H1 (cell line): ENCODE results near the gene PTPRC. TPM values are rescaled to one million over a fixed set of nuclear protein-coding genes. Genes with fewer than 3 reads are reported as not detected.

Experiments used
- CTCF ChIA-PET: fragments of 300-600 bp; sonication (Branson Sonifier 250); formaldehyde crosslinking; loops from one replicate; lab custom pipeline; 2021; ENCODE audit not compliant: partially characterized antibody; lab: Charles Lee
- POLR2A ChIA-PET: fragments of 300-600 bp; sonication (Branson Sonifier 250); formaldehyde crosslinking; loops from one replicate; lab custom pipeline; 2021; ENCODE audit warnings: inconsistent platforms; ENCODE audit not compliant: partially characterized antibody; lab: Charles Lee
- DNase-seq, 2 experiments: peaks; one replicate each; pipeline versions ENCODE4 v3.0.0 to v3.0.0-alpha.2; 2010 to 2022; ENCODE audit warnings: low spot score in 2 of 2, low read depth in 1 of 2, mixed read lengths in 1 of 2
- FAIRE-seq: peaks from 2 replicates; lab custom pipeline; 2011; peaks lifted over from hg19 to GRCh38; lab: Jason Lieb, UNC
- H2AFZ ChIP-seq: 2 replicates; pipeline ENCODE4 v1.8.1; 2012; ENCODE audit warnings: low read length, inconsistent platforms
- H2AK5ac ChIP-seq: 2 replicates; pipeline ENCODE4 v1.6.1; 2013; ENCODE audit warnings: low read depth, low read length
- H2BK120ac ChIP-seq: replicated peaks from 2 replicates; pipeline ENCODE3; 2013; ENCODE audit warnings: low read depth, low read length, inconsistent platforms
- H2BK12ac ChIP-seq: 2 replicates; pipeline ENCODE4 v1.6.1; 2013; ENCODE audit warnings: low read depth, low read length
- H2BK15ac ChIP-seq: 2 replicates; pipeline ENCODE4 v1.6.1; 2013; ENCODE audit warnings: low read length
- H2BK20ac ChIP-seq: 2 replicates; pipeline ENCODE4 v1.6.1; 2013; ENCODE audit warnings: low read length
- H2BK5ac ChIP-seq: 2 replicates; pipeline ENCODE4 v1.6.1; 2013; ENCODE audit warnings: low read depth, low read length
- H3K14ac ChIP-seq: 2 replicates; pipeline ENCODE4 v1.6.1; 2013; ENCODE audit warnings: inconsistent platforms; ENCODE audit not compliant: insufficient read length
- H3K18ac ChIP-seq: 2 replicates; pipeline ENCODE4 v1.6.1; 2013; ENCODE audit warnings: low read length; ENCODE audit errors: extremely low read depth
- H3K23ac ChIP-seq: 2 replicates; pipeline ENCODE4 v1.6.1; 2013; ENCODE audit warnings: inconsistent platforms; ENCODE audit not compliant: insufficient read length
- H3K23me2 ChIP-seq: 2 replicates; pipeline ENCODE4 v1.6.1; 2013; ENCODE audit warnings: low read depth, low read length
- H3K27ac ChIP-seq: 2 replicates; pipeline ENCODE4 v1.6.1; 2011; ENCODE audit warnings: low read depth, low read length, inconsistent platforms
- H3K27me3 ChIP-seq, 4 experiments: replicated peaks in 1 of 4; 1 replicate in 1 of 4; 2 replicates in 3 of 4; pipeline versions ENCODE4 v1.6.1 to v1.8.1; 2011 to 2013; ENCODE audit warnings: low read length in 3 of 4, mild to moderate bottlenecking in 3 of 4, inconsistent platforms in 2 of 4, mixed read lengths in 2 of 4, moderate library complexity in 1 of 4; ENCODE audit not compliant: control insufficient read depth in 3 of 4, insufficient read depth in 3 of 4; ENCODE audit errors: extremely low read depth in 1 of 4
- H3K36me3 ChIP-seq, 4 experiments: 2 replicates each; pipeline versions ENCODE4 v1.6.1 to v1.8.1; 2011 to 2013; ENCODE audit warnings: mild to moderate bottlenecking in 4 of 4, low read length in 3 of 4, moderate library complexity in 2 of 4, control low read depth in 1 of 4, inconsistent platforms in 1 of 4; ENCODE audit not compliant: insufficient read depth in 4 of 4, control insufficient read depth in 2 of 4
- H3K4ac ChIP-seq: replicated peaks from 2 replicates; pipeline ENCODE3; 2013; ENCODE audit warnings: low read length, low read depth, mixed read lengths, inconsistent platforms; ENCODE audit not compliant: insufficient read length
- H3K4me1 ChIP-seq, 4 experiments: replicated peaks in 1 of 4; 1 replicate in 1 of 4; 2 replicates in 3 of 4; pipeline versions ENCODE4 v1.6.1 to v1.8.1; 2011 to 2013; ENCODE audit warnings: low read length in 3 of 4, inconsistent platforms in 2 of 4, mixed read lengths in 1 of 4; ENCODE audit not compliant: insufficient read depth in 4 of 4, control insufficient read depth in 3 of 4
- H3K4me2 ChIP-seq, 2 experiments: 2 replicates each; pipeline versions ENCODE4 v1.6.1 to v1.8.1; 2011 to 2013; ENCODE audit warnings: low read depth in 2 of 2, low read length in 2 of 2, control low read depth in 1 of 2, inconsistent platforms in 1 of 2, mild to moderate bottlenecking in 1 of 2; ENCODE audit not compliant: insufficient read depth in 1 of 2
- H3K4me3 ChIP-seq, 4 experiments: fragments of 200-600, 300-600 bp in 1 of 4; sonication (generic), shearing (Covaris generic), sonication (Bioruptor Twin) in 1 of 4; 2 replicates each; pipeline versions ENCODE4 v1.5.1 to v1.8.1; 2011 to 2016; ENCODE audit warnings: low read length in 4 of 4, low read depth in 3 of 4, control low read depth in 2 of 4, inconsistent platforms in 2 of 4, mild to moderate bottlenecking in 2 of 4, mixed read lengths in 1 of 4, moderate library complexity in 1 of 4; ENCODE audit not compliant: insufficient read depth in 2 of 4; ENCODE audit errors: extremely low read depth in 1 of 4
- H3K56ac ChIP-seq: replicated peaks from 2 replicates; pipeline ENCODE3; 2013; ENCODE audit warnings: low read depth, mild to moderate bottlenecking, mixed read lengths, low read length, inconsistent platforms; ENCODE audit not compliant: insufficient read length
- H3K79me1 ChIP-seq: 2 replicates; pipeline ENCODE4 v1.6.1; 2013; ENCODE audit warnings: low read depth, low read length, control low read depth
- H3K79me2 ChIP-seq, 2 experiments: 2 replicates each; pipeline versions ENCODE4 v1.6.1 to v1.8.1; 2012 to 2013; ENCODE audit warnings: low read length in 2 of 2, mild to moderate bottlenecking in 2 of 2, inconsistent platforms in 1 of 2; ENCODE audit not compliant: insufficient read depth in 2 of 2, control insufficient read depth in 1 of 2
- H3K9ac ChIP-seq, 4 experiments: replicated peaks in 1 of 4; 1 replicate in 1 of 4; 2 replicates in 3 of 4; pipeline versions ENCODE4 v1.6.1 to v1.8.1; 2011 to 2013; ENCODE audit warnings: low read depth in 3 of 4, low read length in 3 of 4, control low read depth in 2 of 4, mild to moderate bottlenecking in 2 of 4, moderate library complexity in 2 of 4, inconsistent platforms in 1 of 4; ENCODE audit errors: extremely low read depth in 1 of 4
- H3K9me3 ChIP-seq, 2 experiments: 2 replicates each; pipeline versions ENCODE4 v1.6.1 to v1.8.1; 2012 to 2013; ENCODE audit warnings: mild to moderate bottlenecking in 2 of 2, moderate library complexity in 2 of 2, control low read depth in 1 of 2, inconsistent platforms in 1 of 2, low read depth in 1 of 2, low read length in 1 of 2, mixed read lengths in 1 of 2; ENCODE audit not compliant: insufficient read depth in 2 of 2
- H4K20me1 ChIP-seq, 2 experiments: replicated peaks in 1 of 2; 2 replicates each; pipeline versions ENCODE3 to v1.8.1; 2011 to 2013; ENCODE audit warnings: inconsistent platforms in 2 of 2, low read length in 2 of 2, mild to moderate bottlenecking in 1 of 2; ENCODE audit not compliant: insufficient read depth in 2 of 2, control insufficient read depth in 1 of 2
- H4K5ac ChIP-seq: 2 replicates; pipeline ENCODE4 v1.6.1; 2013; ENCODE audit warnings: low read length, low read depth, mixed read lengths, inconsistent platforms; ENCODE audit not compliant: insufficient read length
- H4K8ac ChIP-seq: 2 replicates; pipeline ENCODE4 v1.8.0; 2013; ENCODE audit warnings: mild to moderate bottlenecking, moderate library complexity, low read length, inconsistent platforms; ENCODE audit not compliant: insufficient read depth; ENCODE audit errors: extremely low read depth
- H4K91ac ChIP-seq: replicated peaks from 2 replicates; pipeline ENCODE3; 2013; ENCODE audit warnings: low read length, mixed read lengths, inconsistent platforms; ENCODE audit not compliant: insufficient read length
- ATF2 ChIP-seq: IDR thresholded peaks from 2 replicates; pipeline ENCODE4 v1.6.1; 2012; ENCODE audit warnings: low read length, inconsistent platforms
- BACH1 ChIP-seq: IDR thresholded peaks from 2 replicates; pipeline ENCODE4 v1.6.1; 2012; ENCODE audit warnings: low read length, improper control_type of control experiment
- CBX8 ChIP-seq: fragments of 300-800, 300-1000 bp; sonication (generic); IDR thresholded peaks from 2 replicates; pipeline ENCODE4 v1.7.1; 2016; ENCODE audit warnings: low read depth, low read length, borderline replicate concordance
- CREB1 ChIP-seq: IDR thresholded peaks from 2 replicates; pipeline ENCODE4 v1.6.1; 2012; ENCODE audit warnings: inconsistent platforms
- CTBP2 ChIP-seq: IDR thresholded peaks from 2 replicates; pipeline ENCODE4 v1.7.0; 2011; ENCODE audit warnings: borderline replicate concordance, mild to moderate bottlenecking, moderate library complexity, mixed read lengths, low read length; ENCODE audit not compliant: insufficient read depth, insufficient read length
- HDAC2 ChIP-seq, 2 experiments: fragments of 300-600 bp in 1 of 2; sonication (generic) in 1 of 2; IDR thresholded peaks; 2 replicates each; pipeline ENCODE4 v1.6.1; 2011 to 2012; ENCODE audit warnings: low read depth in 2 of 2, low read length in 2 of 2, mild to moderate bottlenecking in 2 of 2, moderate library complexity in 2 of 2, borderline replicate concordance in 1 of 2, inconsistent platforms in 1 of 2
- KDM4A ChIP-seq: IDR thresholded peaks from one replicate; pipeline ENCODE4 v1.7.1; 2012; ENCODE audit warnings: low read depth, mild to moderate bottlenecking, moderate library complexity, low read length, inconsistent platforms; ENCODE audit not compliant: severe bottlenecking
- POLR2AphosphoS5 ChIP-seq: IDR thresholded peaks from 2 replicates; pipeline ENCODE4 v1.6.1; 2011; ENCODE audit warnings: low read depth, low read length
- SIN3A ChIP-seq, 2 experiments: IDR thresholded peaks in 1 of 2; conservative IDR thresholded peaks in 1 of 2; 2 replicates each; pipeline ENCODE4 v1.6.1; 2011 to 2012; ENCODE audit warnings: low read length in 2 of 2, improper control_type of control experiment in 1 of 2, low read depth in 1 of 2, mild to moderate bottlenecking in 1 of 2
- SIRT6 ChIP-seq: IDR thresholded peaks from one replicate; pipeline ENCODE4 v1.7.1; 2012; ENCODE audit warnings: low read length, inconsistent platforms
- SP4 ChIP-seq: IDR thresholded peaks from 2 replicates; pipeline ENCODE4 v1.6.1; 2012; ENCODE audit warnings: low read length, inconsistent platforms
- TAF1 ChIP-seq: IDR thresholded peaks from 2 replicates; pipeline ENCODE4 v1.6.1; 2011; ENCODE audit warnings: mild to moderate bottlenecking, low read depth, low read length
- polyA plus RNA-seq, 7 experiments: library from polyadenylated mRNA; depleted of rRNA in 3 of 7; stranded (reverse) in 5 of 7; unstranded in 2 of 7; fragments of >200 nt in 5 of 7; fragments of 200-250 nt in 2 of 7; gene quantifications; 1 replicate in 5 of 7; 2 replicates in 1 of 7; 4 replicates in 1 of 7; pipeline versions ENCODE4 v1.2.1 to v1.2.3, GENCODE V29; 2011 to 2013; ENCODE audit warnings: missing spikeins in 2 of 7, mixed read lengths in 2 of 7
- total RNA-seq: library from RNA; stranded (reverse); fragmentation: NEBNext Ultra II Directional; extraction: Animal tissue kit (Norgen Biotek cat#: 25700); gene quantifications from 2 replicates; pipeline ENCODE4 v1.2.1, GENCODE V29; 2021
- TF ChIP-seq, protein P1 (sequence below): IDR thresholded peaks from 2 replicates; pipeline ENCODE4 v1.6.1; 2011; ENCODE audit warnings: low read depth, mild to moderate bottlenecking, low read length; ENCODE audit not compliant: insufficient read depth

The PTPRC gene
- total and polyA plus RNA-seq, 2 of the 8 experiments (the other 6 are each of a cell fraction or from before 2014, with no cell fraction given), result 0.05 TPM; not detected in 1

DNA sequence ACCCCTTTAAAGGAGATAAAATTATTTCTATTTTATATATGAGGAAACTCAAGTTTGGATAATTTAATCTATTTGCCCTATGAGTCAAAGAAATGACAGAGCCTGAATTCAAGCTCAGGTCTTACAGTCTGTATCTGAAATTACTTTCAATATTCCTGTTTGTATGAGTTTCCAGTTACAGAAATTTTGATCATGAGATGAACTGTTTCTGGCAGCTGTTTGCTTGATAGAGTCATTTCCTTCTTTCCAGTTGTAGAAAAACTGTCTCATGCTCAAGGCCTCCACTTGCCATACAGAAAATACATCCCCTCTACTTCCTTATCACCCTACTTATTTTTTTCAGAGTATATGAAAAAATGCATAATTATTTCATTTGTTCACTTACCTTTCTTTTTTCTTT is 87.6 kb downstream of the PTPRC start:
- Histone ChIP-seq H2BK120ac (no peak overlapping the region), H2BK12ac (no peak overlapping the region), H2BK5ac (no peak overlapping the region), H3K27ac (no peak overlapping the region), H3K23ac (no peak overlapping the region), H3K4me1 (peaks cover 0 to 3% (median 0%) of the 10 kb centered on the region in 4 experiments; a peak in 1 of 7 replicates), H2BK15ac (no peak overlapping the region), H3K9me3 (no peaks in the 10 kb centered on the region), H4K20me1 (no peaks in the 10 kb centered on the region), H3K36me3 (no peaks in the 10 kb centered on the region), H3K4me3 (no peak overlapping the region), H2BK20ac (no peak overlapping the region), H3K79me1 (no peaks in the 10 kb centered on the region), H3K9ac (no peak overlapping the region), H2AFZ (no peak overlapping the region), H4K8ac (no peak overlapping the region), H3K4ac (no peak overlapping the region), H3K4me2 (no peak overlapping the region), H3K14ac (no peak overlapping the region), H3K79me2 (no peaks in the 10 kb centered on the region), H3K56ac (no peak overlapping the region), H4K91ac (no peak overlapping the region), H3K18ac (no peak overlapping the region), H3K23me2 (no peaks in the 10 kb centered on the region), H2AK5ac (no peak overlapping the region), H3K27me3 (no peaks in the 10 kb centered on the region), H4K5ac (no peak overlapping the region)
- CTCF ChIA-PET, result no interaction called here
- FAIRE-seq (no peak), DNase-seq (no peak)
- POLR2A ChIA-PET, result no interaction called here
- TF ChIP-seq BACH1 (no peak), TAF1 (no peak), ATF2 (no peak), SIRT6 (no peak), CBX8 (no peak), CTBP2 (no peak), POLR2AphosphoS5 (no peak), SP4 (no peak), CREB1 (no peak), KDM4A (no peak), SIN3A (conservative IDR thresholded peaks at IDR 0.05 in 1 of 2, IDR thresholded peaks at IDR 0.05 in 1 of 2; ENCODE audit: low read depth in 1 of 2, low read length in 2 of 2) (no peak), HDAC2 (IDR thresholded peaks at IDR 0.05; ENCODE audit: borderline replicate concordance in 1 of 2, low read depth in 2 of 2, low read length in 2 of 2) (no peak)
- TF ChIP-seq, protein P1, sequence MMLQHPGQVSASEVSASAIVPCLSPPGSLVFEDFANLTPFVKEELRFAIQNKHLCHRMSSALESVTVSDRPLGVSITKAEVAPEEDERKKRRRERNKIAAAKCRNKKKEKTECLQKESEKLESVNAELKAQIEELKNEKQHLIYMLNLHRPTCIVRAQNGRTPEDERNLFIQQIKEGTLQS, result no peak
